Tibial artery (tissue), 4 donors: ENCODE data around the gene ANKRD33B.
"Not testable (repeated sequence)": the region's sequence is repeated elsewhere in the genome, so short reads cannot be mapped to it uniquely, and the experiment has no call there.

Experiments
- DNase-seq, 2 donors: peaks; one replicate each; pipeline ENCODE4 v3.0.0-alpha.2; 2019
- H3K27ac ChIP-seq, 2 donors: fragments of 200-600 bp; sonication (generic) in 1 of 2; 1 replicate in 1 of 2; 2 replicates in 1 of 2; pipeline ENCODE4 v1.5.1; 2018 to 2019; ENCODE audit warnings: mild to moderate bottlenecking in 1 of 2
- H3K27me3 ChIP-seq, 2 donors: fragments of 200-600 bp; sonication (generic) in 1 of 2; one replicate each; pipeline versions ENCODE4 v1.5.1 to v1.6.0; 2016 to 2019
- H3K36me3 ChIP-seq, 3 donors: fragments of 200-600 bp; sonication (generic) in 2 of 3; one replicate each; pipeline ENCODE4 v1.5.1; 2016 to 2019; ENCODE audit warnings: mild to moderate bottlenecking in 2 of 3
- H3K4me1 ChIP-seq, 4 donors: fragments of 200-600 bp; sonication (generic) in 2 of 4; 1 replicate in 3 of 4; 2 replicates in 1 of 4; pipeline ENCODE4 v1.5.1; 2016 to 2019
- H3K4me3 ChIP-seq, 2 donors: fragments of 200-600 bp; sonication (generic) in 1 of 2; 1 replicate in 1 of 2; 2 replicates in 1 of 2; pipeline ENCODE4 v1.5.1; 2018 to 2019; ENCODE audit warnings: mild to moderate bottlenecking in 2 of 2
- H3K9me3 ChIP-seq, 3 donors: fragments of 200-600 bp; sonication (generic) in 1 of 3; one replicate each; pipeline ENCODE4 v1.5.1; 2016 to 2019
- CTCF ChIP-seq, 2 experiments: fragments of 200-600 bp in 1 of 2; fragments of 450-650 bp in 1 of 2; IDR thresholded peaks; one replicate each; pipeline ENCODE4 v1.5.1; 2017 to 2019; ENCODE audit warnings: antibody characterized with exemption in 2 of 2, mild to moderate bottlenecking in 1 of 2, moderate library complexity in 1 of 2
- intact Hi-C: fragments of 100-400 bp; cut with DNase I; formaldehyde crosslinking; loops from one replicate; pipeline ENCODE4 v1.15.0; 2023; ENCODE audit warnings: low total_unique reads

The ANKRD33B gene

GRCh38 chr5:10636363-10637142 lies 72.7 kb downstream of the ANKRD33B start:
- TF ChIP-seq CTCF (IDR thresholded peaks at IDR 0.05), result no peak
- Histone ChIP-seq H3K36me3 (no peaks in the 10 kb centered on the region), H3K27ac (no peak overlapping the region), H3K4me3 (no peak overlapping the region), H3K4me1 (no peaks in the 10 kb centered on the region), H3K9me3 (no peaks in the 10 kb centered on the region), H3K27me3 (no peaks in the 10 kb centered on the region)
- intact Hi-C loops, result no loop called here
- no peak for DNase-seq

- Histone ChIP-seq H3K27ac (no peak overlapping the region), H3K9me3 (no peaks in the 10 kb centered on the region), H3K4me3 (no peak overlapping the region), H3K4me1 (no peaks in the 10 kb centered on the region), H3K27me3 (no peaks in the 10 kb centered on the region), H3K36me3 (no peaks in the 10 kb centered on the region)
- TF ChIP-seq CTCF (IDR thresholded peaks at IDR 0.05), result no peak
- DNase-seq, result no peak
- intact Hi-C loops, result no loop called here
Observed at GRCh38 chr5:10637944-10638343, 74.1 kb downstream of the ANKRD33B start.

GRCh38 chr5:10638723-10639122 lies 74.9 kb downstream of the ANKRD33B start:
- H3K27ac ChIP-seq, intact Hi-C loops, H3K36me3 ChIP-seq, H3K27me3 ChIP-seq, H3K4me1 ChIP-seq, H3K9me3 ChIP-seq, DNase-seq, H3K4me3 ChIP-seq: not testable (repeated sequence)

DNA sequence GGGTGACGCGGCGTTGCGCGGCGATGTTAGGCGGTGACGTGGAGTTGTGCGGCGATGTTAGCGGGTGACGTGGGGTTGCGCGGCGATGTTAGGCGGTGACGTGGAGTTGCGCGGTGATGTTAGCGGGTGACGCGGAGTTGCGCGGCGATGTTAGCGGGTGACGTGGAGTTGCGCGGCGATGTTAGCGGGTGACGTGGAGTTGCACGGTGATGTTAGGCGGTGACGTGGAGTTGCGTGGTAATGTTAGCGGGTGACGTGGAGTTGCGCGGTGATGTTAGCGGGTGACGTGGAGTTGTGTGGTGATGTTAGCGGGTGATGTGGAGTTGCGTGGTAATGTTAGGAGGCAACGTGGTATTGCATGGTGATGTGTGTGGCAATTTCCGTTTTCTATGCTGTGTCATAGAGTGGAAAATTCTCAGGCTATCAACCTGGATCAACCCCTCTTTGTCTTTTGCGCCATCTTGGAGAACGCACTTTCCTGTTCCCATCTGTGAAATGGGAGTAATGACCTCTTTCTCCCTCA lies 76.0 kb downstream of the ANKRD33B start:
- no peak for TF ChIP-seq CTCF (IDR thresholded peaks at IDR 0.05)
- Histone ChIP-seq H3K4me3 (no peak overlapping the region), H3K27ac (no peak overlapping the region), H3K36me3 (no peaks in the 10 kb centered on the region), H3K27me3 (no peaks in the 10 kb centered on the region), H3K4me1 (no peaks in the 10 kb centered on the region), H3K9me3 (no peaks in the 10 kb centered on the region)
- intact Hi-C loops, result no loop called here
- DNase-seq, result no peak

DNA sequence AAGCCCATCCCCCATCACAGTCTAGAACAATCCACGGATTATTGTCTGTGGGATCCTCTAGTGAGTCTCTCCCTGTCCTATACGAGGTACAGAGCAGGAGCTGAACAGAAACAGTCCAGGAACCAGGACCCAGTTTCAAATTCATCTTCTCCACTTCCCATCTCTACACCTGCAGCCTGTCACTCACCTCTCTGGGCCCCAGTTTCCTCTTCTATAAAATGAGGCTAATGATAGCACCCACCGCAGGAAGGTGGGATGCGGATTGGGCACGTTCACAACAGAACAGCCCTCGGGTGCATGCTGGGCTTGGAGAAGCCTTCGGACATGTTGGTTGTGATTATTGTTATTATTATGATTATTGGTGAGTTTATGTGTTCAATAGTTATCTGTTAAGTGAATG lies 78.5 kb downstream of the ANKRD33B start:
- intact Hi-C loops, result no loop called here
- no peak overlapping the region for H3K4me3 ChIP-seq
- no peaks in the 10 kb centered on the region for H3K36me3 ChIP-seq
- H3K27ac ChIP-seq, result no peak overlapping the region
- H3K4me1 ChIP-seq, result no peaks in the 10 kb centered on the region
- no peak for TF ChIP-seq CTCF (IDR thresholded peaks at IDR 0.05)
- H3K9me3 ChIP-seq, result no peaks in the 10 kb centered on the region
- no peak for DNase-seq
- H3K27me3 ChIP-seq, result no peaks in the 10 kb centered on the region

GRCh38 chr5:10644192-10644591 lies 80.3 kb downstream of the ANKRD33B start:
- no peak for DNase-seq

More at GRCh38 chr5:10644192-10644591, 80.3 kb downstream of the ANKRD33B start:
- intact Hi-C loops, result no loop called here
- H3K36me3 ChIP-seq, result no peaks in the 10 kb centered on the region
- H3K27ac ChIP-seq, result no peak overlapping the region
- no peak overlapping the region for H3K4me3 ChIP-seq
- peaks cover 0 to 2% of the 10 kb centered on the region in 2 donors for H3K27me3 ChIP-seq
- no peaks in the 10 kb centered on the region for H3K4me1 ChIP-seq
- no peak for TF ChIP-seq CTCF (IDR thresholded peaks at IDR 0.05)
- no peaks in the 10 kb centered on the region for H3K9me3 ChIP-seq
